ENCODE measurements around the gene TEPSIN. TPM values are rescaled to one million over a fixed set of nuclear protein-coding genes. Genes with fewer than 3 reads are reported as not detected.

Gene TEPSIN
- total RNA-seq, 6 donors from 2014 or later: 33.1 to 141 (median 49.7) TPM

- peak overlapping the region; percentile 94 to 99 (median 98) for H3K4me3 ChIP-seq
- DNase-seq: no peak
- WGBS, 2 donors: 0% methylated on average over 12 of the region's 26 CpGs; no CpG with 5 or more reads in 1 of the 2 donors
- no peaks in the 10 kb centered on the region for H3K27me3 ChIP-seq
- no peak for ATAC-seq (ENCODE audit: low FRiP score in 2 of 2)
- H3K27ac ChIP-seq: peak overlapping the region; percentile 76 to 80 (median 79)
- peaks cover 25 to 54% (median 29%) of the 10 kb centered on the region in 4 donors for H3K4me1 ChIP-seq
- no peak for TF ChIP-seq POLR2A (IDR thresholded peaks at IDR 0.05)
- TF ChIP-seq CTCF (IDR thresholded peaks at IDR 0.05): no peak
- TF ChIP-seq EP300 (IDR thresholded peaks at IDR 0.05): no peak
- TF ChIP-seq POLR2AphosphoS5 (IDR thresholded peaks at IDR 0.05): no peak
- H3K9me3 ChIP-seq: no peaks in the 10 kb centered on the region
- H3K36me3 ChIP-seq: peaks cover 0 to 21% (median 5%) of the 10 kb centered on the region in 4 donors
Observed at GRCh38 chr17:81238490-81238814, 403 bp downstream of the TEPSIN start.

- Histone ChIP-seq H3K9me3 (no peaks in the 10 kb centered on the region), H3K27me3 (no peaks in the 10 kb centered on the region), H3K36me3 (peaks cover 0 to 27% (median 11%) of the 10 kb centered on the region in 4 donors), H3K4me1 (peaks cover 25 to 54% (median 29%) of the 10 kb centered on the region in 4 donors), H3K4me3 (peak overlapping the region; percentile 94 to 99 (median 98)), H3K27ac (peak overlapping the region; percentile 76 to 80 (median 79))
- ATAC-seq (ENCODE audit: low FRiP score in 2 of 2) (no peak), DNase-seq (no peak)
- TF ChIP-seq POLR2AphosphoS5 (IDR thresholded peaks at IDR 0.05) (no peak), POLR2A (IDR thresholded peaks at IDR 0.05) (no peak), EP300 (IDR thresholded peaks at IDR 0.05) (no peak), CTCF (IDR thresholded peaks at IDR 0.05) (no peak)
- WGBS, 2 donors: 54 to 76% methylated on average over 27 to 36 of the region's 36 CpGs
Observed at GRCh38 chr17:81237591-81238489, 1.0 kb downstream of the TEPSIN start.

GRCh38 chr17:81236784-81237183 lies 2.1 kb downstream of the TEPSIN start:
- peaks cover 25 to 48% (median 29%) of the 10 kb centered on the region in 4 donors for H3K4me1 ChIP-seq
- ATAC-seq (ENCODE audit: low FRiP score in 2 of 2) (no peak), DNase-seq (peak in 1 of 2 donors; percentile 81)
- H3K27ac ChIP-seq: no peak overlapping the region
- H3K27me3 ChIP-seq: no peaks in the 10 kb centered on the region
- peaks cover 0 to 38% (median 21%) of the 10 kb centered on the region in 4 donors for H3K36me3 ChIP-seq
- TF ChIP-seq POLR2AphosphoS5 (IDR thresholded peaks at IDR 0.05) (no peak), POLR2A (IDR thresholded peaks at IDR 0.05) (no peak), EP300 (IDR thresholded peaks at IDR 0.05) (no peak), CTCF (IDR thresholded peaks at IDR 0.05) (no peak)
- H3K9me3 ChIP-seq: no peaks in the 10 kb centered on the region
- H3K4me3 ChIP-seq: no peak overlapping the region
- 91% methylated on average over 20 of the region's 21 CpGs; no CpG with 5 or more reads in 1 of the 2 donors for WGBS, 2 donors

DNA sequence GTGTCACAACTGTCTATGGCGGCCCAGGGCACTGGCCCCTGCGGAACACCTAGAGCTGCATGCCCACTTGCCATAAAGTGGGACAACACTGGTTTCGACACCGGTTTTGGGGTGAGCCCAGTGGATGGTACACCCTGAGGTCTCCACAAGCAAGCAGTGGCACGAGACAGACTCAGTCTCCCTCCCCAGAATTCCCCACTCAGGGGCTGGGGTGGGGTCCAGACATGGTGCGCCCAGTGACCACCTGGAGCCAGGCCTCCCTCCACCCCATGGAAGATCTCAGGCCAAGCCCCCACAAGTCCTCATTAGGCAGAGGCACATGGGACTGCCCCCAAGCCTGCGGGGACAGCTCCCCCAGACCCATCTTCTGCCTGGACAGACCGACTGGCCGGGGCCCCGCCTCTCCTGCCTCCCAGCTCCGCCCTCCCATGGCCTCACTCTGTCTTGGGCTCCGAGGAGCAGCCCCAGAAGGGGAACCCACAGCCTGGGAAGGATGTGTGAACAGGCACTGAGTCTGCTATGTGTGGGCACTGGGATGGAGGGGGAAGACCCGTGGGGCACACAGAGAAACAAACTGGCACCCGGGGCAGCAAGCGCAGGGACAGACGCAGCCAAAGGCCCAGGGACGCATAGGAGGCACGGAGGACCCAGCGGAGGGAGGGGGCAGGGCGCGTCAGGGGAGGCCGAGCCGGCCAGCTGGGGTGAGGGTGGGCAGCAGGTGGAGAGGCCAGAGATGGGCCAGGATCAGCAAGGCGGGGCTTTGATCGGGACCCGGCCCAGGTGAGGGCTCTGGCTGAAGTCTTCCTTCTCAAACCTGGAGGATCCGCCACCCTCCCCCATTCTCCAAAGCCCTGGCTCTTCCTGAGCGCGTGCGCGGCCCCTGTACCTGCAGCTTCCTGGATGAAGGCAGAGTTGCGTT lies 2.8 kb downstream of the TEPSIN start:
- Histone ChIP-seq H3K4me3 (no peak overlapping the region), H3K27me3 (no peaks in the 10 kb centered on the region), H3K9me3 (no peaks in the 10 kb centered on the region), H3K4me1 (peaks cover 25 to 42% (median 29%) of the 10 kb centered on the region in 4 donors), H3K36me3 (peaks cover 0 to 45% (median 28%) of the 10 kb centered on the region in 4 donors), H3K27ac (no peak overlapping the region)
- TF ChIP-seq CTCF (IDR thresholded peaks at IDR 0.05) (no peak), POLR2AphosphoS5 (IDR thresholded peaks at IDR 0.05) (no peak), EP300 (IDR thresholded peaks at IDR 0.05) (no peak), POLR2A (IDR thresholded peaks at IDR 0.05) (no peak)
- ATAC-seq (ENCODE audit: low FRiP score in 2 of 2) (no peak), DNase-seq (peak in 1 of 2 donors; percentile 78)
- 90 to 96% methylated on average over 23 to 30 of the region's 32 CpGs for WGBS, 2 donors

All from upper lobe of left lung (tissue), 6 donors.